Measurements from ENCODE around the gene ZNF550.

- TF ChIP-seq EZH2 (IDR thresholded peaks at IDR 0.05; ENCODE audit: low read depth): no peak
- TF ChIP-seq, protein P1, sequence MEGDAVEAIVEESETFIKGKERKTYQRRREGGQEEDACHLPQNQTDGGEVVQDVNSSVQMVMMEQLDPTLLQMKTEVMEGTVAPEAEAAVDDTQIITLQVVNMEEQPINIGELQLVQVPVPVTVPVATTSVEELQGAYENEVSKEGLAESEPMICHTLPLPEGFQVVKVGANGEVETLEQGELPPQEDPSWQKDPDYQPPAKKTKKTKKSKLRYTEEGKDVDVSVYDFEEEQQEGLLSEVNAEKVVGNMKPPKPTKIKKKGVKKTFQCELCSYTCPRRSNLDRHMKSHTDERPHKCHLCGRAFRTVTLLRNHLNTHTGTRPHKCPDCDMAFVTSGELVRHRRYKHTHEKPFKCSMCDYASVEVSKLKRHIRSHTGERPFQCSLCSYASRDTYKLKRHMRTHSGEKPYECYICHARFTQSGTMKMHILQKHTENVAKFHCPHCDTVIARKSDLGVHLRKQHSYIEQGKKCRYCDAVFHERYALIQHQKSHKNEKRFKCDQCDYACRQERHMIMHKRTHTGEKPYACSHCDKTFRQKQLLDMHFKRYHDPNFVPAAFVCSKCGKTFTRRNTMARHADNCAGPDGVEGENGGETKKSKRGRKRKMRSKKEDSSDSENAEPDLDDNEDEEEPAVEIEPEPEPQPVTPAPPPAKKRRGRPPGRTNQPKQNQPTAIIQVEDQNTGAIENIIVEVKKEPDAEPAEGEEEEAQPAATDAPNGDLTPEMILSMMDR (conservative IDR thresholded peaks at IDR 0.05): no peak
Measured at GRCh38 chr19:57527136-57527881, 32.4 kb downstream of the ZNF550 start, which contains the start of gene ZNF549.
